Smooth muscle cell of the brain vasculature (primary cell): Measurements from ENCODE around the gene PSIP1.
"Not testable (repeated sequence)": the region's sequence is repeated elsewhere in the genome, so short reads cannot be mapped to it uniquely, and the experiment has no call there.

Source experiments
- DNase-seq: peaks from one replicate; pipeline ENCODE4 v3.0.0-alpha.2; 2012; ENCODE audit warnings: low read depth, low spot score

PSIP1 gene

GRCh38 chr9:15505921-15506320, 4.8 kb downstream of the PSIP1 start:
- no peak for DNase-seq

- no peak for DNase-seq
Measured at GRCh38 chr9:15501803-15502202, 9.0 kb downstream of the PSIP1 start.

GRCh38 chr9:15501179-15501578, 9.6 kb downstream of the PSIP1 start:
- DNase-seq = no peak

- no peak for DNase-seq
Measured at GRCh38 chr9:15499139-15499538, 11.6 kb downstream of the PSIP1 start.

- no peak for DNase-seq
Measured at GRCh38 chr9:15498246-15498995, 12.3 kb downstream of the PSIP1 start.

- no peak for DNase-seq
Measured at GRCh38 chr9:15492485-15493150, 18.2 kb downstream of the PSIP1 start.

- DNase-seq = no peak
Measured at GRCh38 chr9:15491950-15492349, 18.8 kb downstream of the PSIP1 start.

GRCh38 chr9:15485836-15486666, 24.7 kb downstream of the PSIP1 start:
- no peak for DNase-seq

GRCh38 chr9:15484802-15485201, 26.0 kb downstream of the PSIP1 start:
- no peak for DNase-seq

GRCh38 chr9:15482146-15482545, 28.6 kb downstream of the PSIP1 start:
- no peak for DNase-seq

GRCh38 chr9:15480028-15480427, 30.7 kb downstream of the PSIP1 start:
- DNase-seq = no peak

GRCh38 chr9:15475923-15476536, 34.7 kb downstream of the PSIP1 start:
- no peak for DNase-seq

GRCh38 chr9:15469862-15470261, 40.9 kb downstream of the PSIP1 start:
- DNase-seq = no peak

- DNase-seq = no peak
Measured at GRCh38 chr9:15469406-15469805, 41.4 kb downstream of the PSIP1 start.

GRCh38 chr9:15468145-15468544, 42.6 kb downstream of the PSIP1 start:
- no peak for DNase-seq

GRCh38 chr9:15461601-15462000, 49.2 kb downstream of the PSIP1 start:
- DNase-seq = no peak

GRCh38 chr9:15461056-15461455, 49.7 kb downstream of the PSIP1 start:
- no peak for DNase-seq

- no peak for DNase-seq
Measured at GRCh38 chr9:15453956-15454355, 56.8 kb downstream of the PSIP1 start.

- DNase-seq = no peak
Measured at GRCh38 chr9:15444141-15444540, 66.6 kb downstream of the PSIP1 start.

GRCh38 chr9:15442264-15442663, 68.5 kb downstream of the PSIP1 start:
- not testable (repeated sequence) for DNase-seq

GRCh38 chr9:15441841-15442240, 68.9 kb downstream of the PSIP1 start:
- not testable (repeated sequence) for DNase-seq

GRCh38 chr9:15438891-15439290, 71.9 kb downstream of the PSIP1 start:
- no peak for DNase-seq
